GM18505 (cell line): ENCODE results near the gene NRTN.

Source experiments
- ATAC-seq: cut with Tn5 transposase; IDR thresholded peaks from one replicate; pipeline ENCODE4 v1.9.1; 2021; ENCODE audit not compliant: unreplicated experiment
- POLR2A ChIP-seq: IDR thresholded peaks from 4 replicates; pipeline ENCODE4 v1.6.1; 2011; ENCODE audit warnings: borderline replicate concordance; ENCODE audit not compliant: insufficient read depth, insufficient read length; ENCODE audit errors: extremely low read depth

Gene NRTN

DNA sequence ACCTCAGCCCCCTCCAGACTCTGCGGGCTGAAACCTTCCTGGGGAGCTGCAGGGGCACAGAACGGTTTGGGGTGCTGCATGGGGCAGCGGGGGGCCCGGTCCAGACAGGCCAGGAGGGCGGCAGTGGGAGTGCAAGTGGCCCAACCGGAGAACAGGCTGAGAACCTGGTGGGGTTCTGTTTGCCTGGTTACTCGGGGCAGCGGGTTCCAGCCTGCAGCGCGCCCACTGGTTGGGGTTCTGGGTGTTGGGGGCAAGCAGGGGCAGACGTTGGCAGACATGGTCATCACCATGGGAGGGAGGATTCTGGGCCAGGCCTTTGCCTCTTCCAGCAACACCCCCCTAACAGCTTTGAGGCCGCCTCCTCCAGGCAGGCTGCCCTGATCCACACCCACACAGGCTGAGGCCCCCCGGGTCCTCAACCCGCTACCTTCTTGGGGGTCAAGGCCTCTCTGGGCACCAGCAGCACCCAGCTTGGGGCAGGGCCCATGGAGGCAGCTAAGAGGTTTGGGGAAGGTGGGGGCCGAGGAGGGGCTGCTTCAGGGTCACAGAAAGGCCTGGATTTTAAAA lies 20.2 kb upstream of the NRTN start, which contains the start of gene PRR22:
Gene PRR22, minus strand, starts transcription at position 166 of the 567 bp plus-strand sequence. Its CDS starts 86 bp downstream, at position 80.
- TF ChIP-seq POLR2A = no peak

DNA sequence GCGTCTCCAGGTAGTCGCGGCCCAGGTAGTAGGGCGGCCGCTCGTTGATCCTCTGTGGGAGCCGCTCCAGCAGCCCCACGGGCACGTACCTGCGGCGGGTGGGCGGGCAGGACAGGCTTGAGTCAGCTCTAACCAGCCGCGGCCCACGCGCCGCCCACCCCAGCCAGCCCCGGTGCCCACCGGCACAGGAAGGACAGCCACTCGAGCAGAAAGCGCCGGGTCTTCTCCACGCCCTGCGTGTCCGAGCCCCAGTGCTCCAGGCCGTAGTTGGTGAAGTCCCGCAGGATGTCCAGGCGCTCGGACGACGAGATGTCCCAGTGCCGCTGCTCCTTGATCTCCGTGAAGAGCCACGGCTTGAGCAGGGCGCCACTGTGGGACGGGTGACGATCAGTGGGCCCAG lies 19.4 kb upstream of the NRTN start:
- no peak for ATAC-seq
- TF ChIP-seq POLR2A = no peak

More for the DNA sequence above, 20.2 kb upstream of the NRTN start, which contains the start of gene PRR22:
- no peak for ATAC-seq

DNA sequence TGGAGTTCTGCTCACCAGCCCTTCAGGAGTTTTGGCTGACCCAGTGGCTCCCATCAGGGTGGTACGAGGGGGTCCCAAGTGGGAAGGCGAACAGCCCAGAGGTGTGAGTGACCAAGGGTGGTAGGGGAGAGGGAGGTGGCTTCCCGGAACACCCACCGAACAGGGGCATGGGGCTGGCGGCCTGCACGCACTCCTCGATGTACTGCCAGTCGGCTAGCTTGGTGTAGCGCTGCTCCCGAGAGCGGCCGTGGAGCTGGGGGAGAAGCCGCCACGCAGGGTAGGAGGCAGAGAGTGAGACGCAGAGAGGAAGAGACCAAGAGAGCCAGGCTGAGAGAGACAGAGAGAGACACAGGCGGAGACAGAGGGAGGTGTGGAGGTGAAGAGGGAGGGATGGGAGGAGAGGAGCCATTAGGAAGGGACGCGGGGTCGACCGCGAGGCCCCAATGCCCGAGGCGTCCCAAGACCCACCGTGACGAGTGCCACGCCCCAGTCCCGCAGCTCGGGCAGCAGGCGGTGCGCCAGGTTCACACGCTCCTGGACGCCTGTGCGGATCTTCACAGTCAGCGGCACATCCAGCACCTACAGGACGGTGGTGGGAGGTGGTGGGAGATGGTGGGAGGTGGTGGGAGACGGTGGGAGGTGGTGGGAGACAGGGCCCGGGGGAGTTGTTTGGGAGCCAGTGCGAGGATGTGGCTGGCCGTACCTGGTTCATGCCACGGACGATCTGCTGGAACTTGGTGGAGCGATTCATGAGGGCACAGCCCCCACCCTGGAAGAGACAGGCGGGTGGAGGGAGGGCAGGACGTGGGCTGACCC lies 18.1 kb upstream of the NRTN start:
- no peak for ATAC-seq
- TF ChIP-seq POLR2A = no peak

DNA sequence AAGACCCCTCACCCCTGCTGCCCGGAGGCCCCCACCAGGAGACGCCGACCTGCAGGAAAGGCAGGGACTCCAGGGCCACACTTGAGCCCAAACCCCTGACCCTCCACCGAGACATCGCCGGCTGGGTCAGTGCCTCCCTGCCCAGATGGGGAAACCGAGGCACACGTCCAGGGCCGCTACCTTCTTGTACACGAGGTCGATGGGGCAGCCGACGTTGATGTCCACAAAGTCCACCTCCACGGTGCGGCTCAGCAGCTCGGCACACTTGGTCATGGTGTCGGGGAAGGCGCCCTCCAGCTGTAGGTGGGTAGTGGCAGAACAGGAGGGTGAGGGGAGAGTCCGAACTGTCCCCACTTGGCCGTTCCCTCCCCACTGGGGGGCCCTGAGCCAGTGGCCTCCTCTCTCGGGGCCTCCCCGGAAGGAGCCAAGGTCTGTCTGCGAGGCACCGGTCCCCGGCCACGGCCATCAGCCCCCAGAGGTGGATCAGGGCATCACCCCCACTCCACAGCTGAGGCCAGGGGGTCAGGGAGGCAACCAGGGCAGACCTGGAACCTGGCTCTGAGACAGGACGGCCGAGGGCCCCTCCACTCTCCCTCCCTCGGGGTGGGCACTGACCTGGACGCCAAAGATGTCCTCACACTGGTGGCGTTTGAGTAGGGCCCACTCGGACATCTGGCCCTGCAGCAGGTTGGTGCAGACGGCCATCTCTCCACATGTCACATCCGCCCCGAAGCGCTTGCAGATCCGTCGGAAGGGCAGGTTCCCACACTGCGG lies 17.3 kb upstream of the NRTN start:
- no peak for ATAC-seq
- TF ChIP-seq POLR2A = no peak

DNA sequence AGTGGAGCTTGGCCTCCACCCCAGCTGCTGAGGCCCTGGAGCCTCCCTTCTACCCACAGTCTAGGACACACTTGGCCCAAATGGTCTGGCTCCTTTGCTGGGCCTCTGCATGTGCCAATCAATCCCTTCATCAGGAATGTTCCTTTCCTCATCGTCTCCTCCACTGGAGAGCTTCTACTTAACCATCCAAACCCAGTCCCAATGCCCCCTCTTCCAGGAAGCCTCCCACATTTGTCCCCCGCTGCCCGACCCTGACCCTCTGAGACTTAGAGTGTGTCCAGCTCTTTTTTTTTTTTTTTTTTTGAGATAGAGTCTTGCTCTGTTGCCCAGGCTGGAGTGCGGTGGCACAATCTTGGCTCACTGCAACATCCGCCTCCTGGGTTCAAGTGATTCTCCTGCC lies 16.4 kb upstream of the NRTN start:
- TF ChIP-seq POLR2A = no peak
- ATAC-seq = no peak

DNA sequence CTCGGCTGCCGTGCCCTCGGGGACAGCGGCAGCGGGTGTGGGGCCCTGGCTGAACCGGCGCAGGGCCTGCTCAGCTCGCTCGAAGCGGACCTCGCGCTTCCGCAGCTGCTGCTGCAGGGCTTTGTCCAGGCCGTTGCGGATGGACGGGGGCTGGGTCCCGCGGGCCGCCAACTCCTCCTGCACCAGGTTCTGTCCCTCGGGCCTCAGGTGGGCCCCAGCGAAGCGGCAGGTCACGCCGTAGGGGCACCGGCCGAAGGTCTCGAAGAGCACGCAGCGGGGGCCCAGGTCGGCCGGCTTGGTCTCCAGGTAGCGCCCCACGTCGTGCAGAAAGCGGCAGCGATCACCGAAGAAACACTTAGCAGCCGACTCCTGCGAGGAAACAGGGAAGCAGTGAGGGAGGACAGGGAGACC lies 15.5 kb upstream of the NRTN start:
- no peak for TF ChIP-seq POLR2A
- no peak for ATAC-seq

DNA sequence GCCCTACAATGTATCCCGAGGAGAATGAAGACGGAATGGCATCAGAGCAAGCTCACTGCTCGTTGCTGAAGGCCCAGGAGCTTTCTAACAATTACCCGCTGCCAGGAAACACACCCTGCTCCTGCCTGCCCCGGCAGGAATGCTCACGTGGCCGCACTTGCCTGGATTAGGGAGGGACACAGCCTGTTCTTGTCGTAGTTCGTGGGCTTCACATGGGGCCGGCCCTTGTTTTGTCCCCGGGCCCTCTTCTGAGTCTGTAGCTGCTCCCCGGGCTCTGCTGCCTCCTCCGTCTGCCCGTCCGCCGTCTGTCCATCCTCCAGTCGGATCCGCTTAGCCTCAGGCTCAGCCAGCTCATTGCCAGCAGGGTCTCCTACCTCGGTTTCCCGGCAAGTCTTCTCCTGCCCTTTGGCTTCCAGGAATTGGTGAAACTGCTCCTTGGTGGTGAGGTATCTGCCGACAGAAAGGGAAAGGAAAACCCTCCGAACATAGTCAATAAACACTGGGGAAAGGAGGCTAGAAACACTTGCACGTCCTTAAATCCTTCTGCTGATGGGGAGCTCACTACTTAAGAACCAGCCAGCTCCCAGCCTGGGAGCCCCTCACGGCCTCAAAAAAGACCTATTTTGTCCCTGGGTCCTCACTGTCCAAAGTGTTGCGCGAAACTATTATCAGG lies 14.8 kb upstream of the NRTN start:
- no peak for TF ChIP-seq POLR2A

DNA sequence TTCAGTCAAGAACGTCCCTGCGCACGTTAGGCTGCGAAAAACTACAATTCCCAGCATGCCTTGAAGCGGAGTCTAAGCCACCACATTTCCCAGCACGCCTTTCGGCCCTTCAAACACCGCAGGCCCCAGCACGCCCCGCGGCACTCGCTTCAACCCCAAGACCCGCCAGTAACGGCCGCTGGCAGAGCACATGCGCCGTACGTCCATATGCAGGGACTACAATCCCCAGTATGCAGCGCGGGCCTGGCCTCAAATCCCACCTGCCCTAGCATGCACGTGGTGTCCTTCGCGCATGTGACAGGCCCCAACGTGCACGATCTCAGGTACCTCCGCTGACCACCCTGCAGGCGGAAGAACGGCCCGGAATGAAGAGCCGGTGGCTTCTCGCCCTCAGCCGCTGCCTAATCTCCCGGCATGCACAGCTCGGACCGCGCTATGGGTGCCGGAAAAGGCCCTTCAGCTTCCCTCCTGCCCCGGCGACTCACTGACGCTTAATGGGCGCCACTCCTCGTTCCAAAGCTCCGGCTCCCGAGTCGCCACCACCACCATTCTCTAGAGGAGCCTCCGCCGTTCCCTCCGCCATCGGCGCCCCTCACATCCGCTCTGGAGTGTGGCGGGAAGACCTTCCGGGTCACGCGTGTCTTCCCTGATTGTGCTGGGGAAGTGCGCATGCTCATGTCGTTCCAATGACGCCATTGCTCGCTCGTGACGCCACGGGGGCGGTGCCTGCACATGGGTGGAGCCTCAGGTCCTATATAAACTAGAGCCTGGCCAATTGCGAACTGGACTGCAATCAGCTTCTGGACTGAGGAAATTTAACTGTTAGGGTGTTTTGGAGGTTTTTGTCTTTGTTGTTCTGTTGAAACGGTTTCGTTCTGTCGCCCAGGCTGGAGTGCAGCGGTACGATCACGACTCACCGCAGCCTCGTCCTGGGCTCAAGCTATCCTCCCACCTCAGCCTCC lies 14.0 kb upstream of the NRTN start, which contains the start of gene DUS3L:
Gene DUS3L, minus strand, starts transcription at position 605 of the 962 bp plus-strand sequence. Its CDS starts 22 bp downstream, at position 583.
- peak; percentile 72 for TF ChIP-seq POLR2A
- ATAC-seq = peak; percentile 90

More for the DNA sequence above, 14.8 kb upstream of the NRTN start:
- no peak for ATAC-seq

DNA sequence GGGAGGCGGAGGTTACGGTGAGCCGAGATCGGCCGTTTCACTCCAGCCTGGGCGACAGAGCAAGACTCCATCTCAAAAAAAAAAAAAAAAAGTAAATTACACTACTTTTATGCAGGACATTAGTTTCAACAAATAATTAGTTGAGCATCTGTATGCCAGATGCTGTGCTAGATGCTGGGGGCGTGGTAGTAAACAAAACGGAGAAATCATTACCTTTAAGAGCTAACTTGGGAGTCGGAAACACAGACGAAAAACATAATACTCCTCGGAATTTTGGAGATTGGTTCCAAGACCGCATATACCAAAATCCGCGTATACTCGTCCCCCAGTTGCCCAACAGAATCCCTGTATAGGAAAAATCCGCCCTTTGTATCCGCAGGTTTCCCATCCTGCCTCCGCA lies 12.6 kb upstream of the NRTN start:
- no peak for TF ChIP-seq POLR2A
- no peak for ATAC-seq

DNA sequence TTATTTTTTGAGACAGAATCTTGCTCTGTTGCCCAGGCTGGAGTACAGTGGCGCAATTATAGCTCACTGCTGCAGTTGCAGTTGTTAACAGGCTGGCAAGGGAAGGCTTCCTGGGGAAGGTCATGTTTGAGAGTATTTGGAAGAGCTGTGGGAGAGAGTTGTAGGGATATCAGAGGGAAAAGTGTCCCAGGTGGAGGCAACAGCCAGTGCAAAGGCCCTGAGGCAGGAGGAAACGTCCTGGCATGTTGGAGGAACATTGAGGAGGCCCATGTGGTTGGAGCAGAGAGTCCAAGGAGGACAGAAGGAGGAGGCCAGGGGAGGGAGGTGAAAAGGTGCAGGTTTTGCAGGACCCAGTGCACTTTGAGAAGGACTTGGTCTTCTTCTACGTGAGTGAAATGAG lies 11.7 kb upstream of the NRTN start:
- no peak for TF ChIP-seq POLR2A
- ATAC-seq = no peak

DNA sequence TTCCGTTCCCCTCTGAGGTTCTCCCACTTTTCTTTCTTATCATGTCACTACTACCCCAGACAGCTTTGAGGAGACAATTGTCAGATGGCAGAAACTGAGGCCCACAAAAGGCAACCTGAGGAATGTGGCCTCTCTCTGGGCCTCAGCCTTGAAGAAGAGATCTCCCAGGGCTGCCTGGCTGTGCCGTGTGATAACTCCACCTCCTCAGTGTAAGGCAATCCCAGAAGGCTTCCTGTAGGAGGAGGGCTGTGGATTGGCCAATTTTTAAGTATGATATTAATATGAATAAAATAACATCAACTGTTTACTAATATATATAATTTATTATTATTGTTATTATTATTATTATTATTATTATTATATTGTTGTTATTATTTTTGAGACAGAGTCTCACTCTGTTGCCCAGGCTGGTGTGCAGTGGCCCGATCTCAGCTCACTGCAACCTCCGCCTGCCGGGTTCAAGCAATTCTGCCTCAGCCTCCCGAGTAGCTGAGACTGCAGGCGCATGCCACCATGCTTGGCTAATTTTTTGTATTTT lies 9.4 kb upstream of the NRTN start:
- no peak for TF ChIP-seq POLR2A
- ATAC-seq = no peak

DNA sequence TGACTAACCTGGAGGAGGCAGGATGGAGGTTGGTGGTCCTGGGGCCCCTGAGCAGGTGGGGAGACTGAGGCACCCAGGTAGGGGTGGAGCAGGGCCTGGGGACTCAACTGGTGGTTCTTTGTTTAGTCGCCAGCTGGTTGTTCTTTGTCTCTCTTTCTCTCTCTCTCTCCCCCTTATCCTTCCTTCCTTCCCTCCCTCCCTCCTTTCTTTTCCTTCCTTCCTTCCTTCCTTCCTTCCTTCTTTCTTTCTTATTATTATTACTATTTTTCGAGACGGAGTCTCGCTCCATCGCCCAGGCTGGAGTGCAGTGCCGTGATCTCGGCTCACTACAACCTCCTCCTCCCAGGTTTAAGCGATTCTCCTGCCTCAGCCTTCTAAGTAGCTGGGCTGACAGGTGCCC lies 6.6 kb upstream of the NRTN start:
- no peak for ATAC-seq

More for the DNA sequence above, 6.6 kb upstream of the NRTN start:
- no peak for TF ChIP-seq POLR2A
